H1 (cell line): ENCODE data around the gene CCDC15. TPM values are rescaled to one million over a fixed set of nuclear protein-coding genes. Genes with fewer than 3 reads are reported as not detected.

Source experiments
- CTCF ChIA-PET: fragments of 300-600 bp; sonication (Branson Sonifier 250); formaldehyde crosslinking; loops from one replicate; lab custom pipeline; 2021; ENCODE audit not compliant: partially characterized antibody; lab: Charles Lee
- POLR2A ChIA-PET: fragments of 300-600 bp; sonication (Branson Sonifier 250); formaldehyde crosslinking; loops from one replicate; lab custom pipeline; 2021; ENCODE audit warnings: inconsistent platforms; ENCODE audit not compliant: partially characterized antibody; lab: Charles Lee
- DNase-seq, 2 experiments: peaks; one replicate each; pipeline versions ENCODE4 v3.0.0 to v3.0.0-alpha.2; 2010 to 2022; ENCODE audit warnings: low spot score in 2 of 2, low read depth in 1 of 2, mixed read lengths in 1 of 2
- FAIRE-seq: peaks from 2 replicates; lab custom pipeline; 2011; peaks lifted over from hg19 to GRCh38; lab: Jason Lieb, UNC
- H2AFZ ChIP-seq: 2 replicates; pipeline ENCODE4 v1.8.1; 2012; ENCODE audit warnings: low read length, inconsistent platforms
- H2AK5ac ChIP-seq: 2 replicates; pipeline ENCODE4 v1.6.1; 2013; ENCODE audit warnings: low read depth, low read length
- H2BK120ac ChIP-seq: replicated peaks from 2 replicates; pipeline ENCODE3; 2013; ENCODE audit warnings: low read depth, low read length, inconsistent platforms
- H2BK12ac ChIP-seq: 2 replicates; pipeline ENCODE4 v1.6.1; 2013; ENCODE audit warnings: low read depth, low read length
- H2BK15ac ChIP-seq: 2 replicates; pipeline ENCODE4 v1.6.1; 2013; ENCODE audit warnings: low read length
- H2BK20ac ChIP-seq: 2 replicates; pipeline ENCODE4 v1.6.1; 2013; ENCODE audit warnings: low read length
- H2BK5ac ChIP-seq: 2 replicates; pipeline ENCODE4 v1.6.1; 2013; ENCODE audit warnings: low read depth, low read length
- H3K14ac ChIP-seq: 2 replicates; pipeline ENCODE4 v1.6.1; 2013; ENCODE audit warnings: inconsistent platforms; ENCODE audit not compliant: insufficient read length
- H3K18ac ChIP-seq: 2 replicates; pipeline ENCODE4 v1.6.1; 2013; ENCODE audit warnings: low read length; ENCODE audit errors: extremely low read depth
- H3K23ac ChIP-seq: 2 replicates; pipeline ENCODE4 v1.6.1; 2013; ENCODE audit warnings: inconsistent platforms; ENCODE audit not compliant: insufficient read length
- H3K23me2 ChIP-seq: 2 replicates; pipeline ENCODE4 v1.6.1; 2013; ENCODE audit warnings: low read depth, low read length
- H3K27ac ChIP-seq: 2 replicates; pipeline ENCODE4 v1.6.1; 2011; ENCODE audit warnings: low read depth, low read length, inconsistent platforms
- H3K27me3 ChIP-seq, 4 experiments: replicated peaks in 1 of 4; 1 replicate in 1 of 4; 2 replicates in 3 of 4; pipeline versions ENCODE4 v1.6.1 to v1.8.1; 2011 to 2013; ENCODE audit warnings: low read length in 3 of 4, mild to moderate bottlenecking in 3 of 4, inconsistent platforms in 2 of 4, mixed read lengths in 2 of 4, moderate library complexity in 1 of 4; ENCODE audit not compliant: control insufficient read depth in 3 of 4, insufficient read depth in 3 of 4; ENCODE audit errors: extremely low read depth in 1 of 4
- H3K36me3 ChIP-seq, 4 experiments: 2 replicates each; pipeline versions ENCODE4 v1.6.1 to v1.8.1; 2011 to 2013; ENCODE audit warnings: mild to moderate bottlenecking in 4 of 4, low read length in 3 of 4, moderate library complexity in 2 of 4, control low read depth in 1 of 4, inconsistent platforms in 1 of 4; ENCODE audit not compliant: insufficient read depth in 4 of 4, control insufficient read depth in 2 of 4
- H3K4ac ChIP-seq: replicated peaks from 2 replicates; pipeline ENCODE3; 2013; ENCODE audit warnings: low read length, low read depth, mixed read lengths, inconsistent platforms; ENCODE audit not compliant: insufficient read length
- H3K4me1 ChIP-seq, 4 experiments: replicated peaks in 1 of 4; 1 replicate in 1 of 4; 2 replicates in 3 of 4; pipeline versions ENCODE4 v1.6.1 to v1.8.1; 2011 to 2013; ENCODE audit warnings: low read length in 3 of 4, inconsistent platforms in 2 of 4, mixed read lengths in 1 of 4; ENCODE audit not compliant: insufficient read depth in 4 of 4, control insufficient read depth in 3 of 4
- H3K4me2 ChIP-seq, 2 experiments: 2 replicates each; pipeline versions ENCODE4 v1.6.1 to v1.8.1; 2011 to 2013; ENCODE audit warnings: low read depth in 2 of 2, low read length in 2 of 2, control low read depth in 1 of 2, inconsistent platforms in 1 of 2, mild to moderate bottlenecking in 1 of 2; ENCODE audit not compliant: insufficient read depth in 1 of 2
- H3K4me3 ChIP-seq, 4 experiments: fragments of 200-600, 300-600 bp in 1 of 4; sonication (generic), shearing (Covaris generic), sonication (Bioruptor Twin) in 1 of 4; 2 replicates each; pipeline versions ENCODE4 v1.5.1 to v1.8.1; 2011 to 2016; ENCODE audit warnings: low read length in 4 of 4, low read depth in 3 of 4, control low read depth in 2 of 4, inconsistent platforms in 2 of 4, mild to moderate bottlenecking in 2 of 4, mixed read lengths in 1 of 4, moderate library complexity in 1 of 4; ENCODE audit not compliant: insufficient read depth in 2 of 4; ENCODE audit errors: extremely low read depth in 1 of 4
- H3K56ac ChIP-seq: replicated peaks from 2 replicates; pipeline ENCODE3; 2013; ENCODE audit warnings: low read depth, mild to moderate bottlenecking, mixed read lengths, low read length, inconsistent platforms; ENCODE audit not compliant: insufficient read length
- H3K79me1 ChIP-seq: 2 replicates; pipeline ENCODE4 v1.6.1; 2013; ENCODE audit warnings: low read depth, low read length, control low read depth
- H3K79me2 ChIP-seq, 2 experiments: 2 replicates each; pipeline versions ENCODE4 v1.6.1 to v1.8.1; 2012 to 2013; ENCODE audit warnings: low read length in 2 of 2, mild to moderate bottlenecking in 2 of 2, inconsistent platforms in 1 of 2; ENCODE audit not compliant: insufficient read depth in 2 of 2, control insufficient read depth in 1 of 2
- H3K9ac ChIP-seq, 4 experiments: replicated peaks in 1 of 4; 1 replicate in 1 of 4; 2 replicates in 3 of 4; pipeline versions ENCODE4 v1.6.1 to v1.8.1; 2011 to 2013; ENCODE audit warnings: low read depth in 3 of 4, low read length in 3 of 4, control low read depth in 2 of 4, mild to moderate bottlenecking in 2 of 4, moderate library complexity in 2 of 4, inconsistent platforms in 1 of 4; ENCODE audit errors: extremely low read depth in 1 of 4
- H3K9me3 ChIP-seq, 2 experiments: 2 replicates each; pipeline versions ENCODE4 v1.6.1 to v1.8.1; 2012 to 2013; ENCODE audit warnings: mild to moderate bottlenecking in 2 of 2, moderate library complexity in 2 of 2, control low read depth in 1 of 2, inconsistent platforms in 1 of 2, low read depth in 1 of 2, low read length in 1 of 2, mixed read lengths in 1 of 2; ENCODE audit not compliant: insufficient read depth in 2 of 2
- H4K20me1 ChIP-seq, 2 experiments: replicated peaks in 1 of 2; 2 replicates each; pipeline versions ENCODE3 to v1.8.1; 2011 to 2013; ENCODE audit warnings: inconsistent platforms in 2 of 2, low read length in 2 of 2, mild to moderate bottlenecking in 1 of 2; ENCODE audit not compliant: insufficient read depth in 2 of 2, control insufficient read depth in 1 of 2
- H4K5ac ChIP-seq: 2 replicates; pipeline ENCODE4 v1.6.1; 2013; ENCODE audit warnings: low read length, low read depth, mixed read lengths, inconsistent platforms; ENCODE audit not compliant: insufficient read length
- H4K8ac ChIP-seq: 2 replicates; pipeline ENCODE4 v1.8.0; 2013; ENCODE audit warnings: mild to moderate bottlenecking, moderate library complexity, low read length, inconsistent platforms; ENCODE audit not compliant: insufficient read depth; ENCODE audit errors: extremely low read depth
- H4K91ac ChIP-seq: replicated peaks from 2 replicates; pipeline ENCODE3; 2013; ENCODE audit warnings: low read length, mixed read lengths, inconsistent platforms; ENCODE audit not compliant: insufficient read length
- BCL11A ChIP-seq, 2 experiments: IDR thresholded peaks; one replicate each; pipeline ENCODE4 v1.6.1; 2011; ENCODE audit warnings: low read depth in 2 of 2, low read length in 2 of 2, mild to moderate bottlenecking in 2 of 2
- CEBPB ChIP-seq: IDR thresholded peaks from 2 replicates; pipeline ENCODE4 v1.6.1; 2012; ENCODE audit warnings: low read depth, low read length
- CHD1 ChIP-seq: IDR thresholded peaks from 2 replicates; pipeline ENCODE4 v1.6.1; 2012; ENCODE audit warnings: low read depth, low read length, improper control_type of control experiment
- CHD2 ChIP-seq: IDR thresholded peaks from 2 replicates; pipeline ENCODE4 v1.6.1; 2012; ENCODE audit warnings: low read length, improper control_type of control experiment
- E2F6 ChIP-seq: IDR thresholded peaks from 2 replicates; pipeline ENCODE4 v1.6.1; 2012; ENCODE audit warnings: inconsistent platforms
- GABPA ChIP-seq: IDR thresholded peaks from 2 replicates; pipeline ENCODE4 v1.6.1; 2011; ENCODE audit warnings: mild to moderate bottlenecking, low read length, moderate library complexity, borderline replicate concordance; ENCODE audit not compliant: insufficient read depth
- GTF2F1 ChIP-seq: IDR thresholded peaks from 2 replicates; pipeline ENCODE4 v1.6.1; 2012; ENCODE audit warnings: low read depth, low read length, improper control_type of control experiment, borderline replicate concordance
- KDM1A ChIP-seq: fragments of 200-600, 300-600 bp; sonication (generic); IDR thresholded peaks from 2 replicates; pipeline ENCODE4 v1.7.1; 2016; ENCODE audit warnings: mild to moderate bottlenecking, low read length, borderline replicate concordance
- KDM5A ChIP-seq: fragments of 200-600 bp; IDR thresholded peaks from 2 replicates; pipeline ENCODE4 v1.7.1; 2012; ENCODE audit warnings: mild to moderate bottlenecking, low read length, inconsistent platforms, mixed read lengths
- PHF8 ChIP-seq: fragments of 200-600 bp; sonication (generic); conservative IDR thresholded peaks from 2 replicates; pipeline ENCODE4 v1.7.1; 2012; ENCODE audit warnings: low read depth, mild to moderate bottlenecking, inconsistent platforms, low read length, moderate library complexity
- RBBP5 ChIP-seq: IDR thresholded peaks from 2 replicates; pipeline ENCODE4 v1.7.1; 2012; ENCODE audit warnings: low read depth, mild to moderate bottlenecking, inconsistent platforms, low read length, moderate library complexity, borderline replicate concordance
- SAP30 ChIP-seq: fragments of 300-600 bp; sonication (generic); IDR thresholded peaks from 2 replicates; pipeline ENCODE4 v1.7.1; 2012; ENCODE audit warnings: low read length, moderate library complexity, mild to moderate bottlenecking, inconsistent platforms; ENCODE audit not compliant: insufficient read depth, insufficient replicate concordance
- SP2 ChIP-seq: IDR thresholded peaks from 2 replicates; pipeline ENCODE4 v1.6.1; 2012; ENCODE audit warnings: mild to moderate bottlenecking, low read length, inconsistent platforms
- whole genome bisulfite sequencing, 2 experiments: shearing (Covaris generic) in 1 of 2; methylation state at CpG; one replicate each; pipeline versions ENCODE4 v1.1.6 to v1.1.7; 2013 to 2015; ENCODE audit warnings: low lambda C conversion rate in 2 of 2, mixed read lengths in 2 of 2, inconsistent platforms in 1 of 2, low coverage in 1 of 2, missing lambda C conversion rate in 1 of 2; ENCODE audit not compliant: insufficient replicate concordance in 2 of 2, insufficient coverage in 1 of 2, insufficient read length in 1 of 2; ENCODE audit errors: extremely low coverage in 1 of 2, missing lambda C conversion rate in 1 of 2; 5-methylcytosine and 5-hydroxymethylcytosine counted together
- polyA plus RNA-seq, 7 experiments: library from polyadenylated mRNA; depleted of rRNA in 3 of 7; stranded (reverse) in 5 of 7; unstranded in 2 of 7; fragments of >200 nt in 5 of 7; fragments of 200-250 nt in 2 of 7; gene quantifications; 1 replicate in 5 of 7; 2 replicates in 1 of 7; 4 replicates in 1 of 7; pipeline versions ENCODE4 v1.2.1 to v1.2.3, GENCODE V29; 2011 to 2013; ENCODE audit warnings: missing spikeins in 2 of 7, mixed read lengths in 2 of 7
- total RNA-seq: library from RNA; stranded (reverse); fragmentation: NEBNext Ultra II Directional; extraction: Animal tissue kit (Norgen Biotek cat#: 25700); gene quantifications from 2 replicates; pipeline ENCODE4 v1.2.1, GENCODE V29; 2021

The CCDC15 gene
- total and polyA plus RNA-seq, 2 of the 8 experiments (the other 6 are each of a cell fraction or from before 2014, with no cell fraction given), result 1.5 to 3.1 TPM

DNA sequence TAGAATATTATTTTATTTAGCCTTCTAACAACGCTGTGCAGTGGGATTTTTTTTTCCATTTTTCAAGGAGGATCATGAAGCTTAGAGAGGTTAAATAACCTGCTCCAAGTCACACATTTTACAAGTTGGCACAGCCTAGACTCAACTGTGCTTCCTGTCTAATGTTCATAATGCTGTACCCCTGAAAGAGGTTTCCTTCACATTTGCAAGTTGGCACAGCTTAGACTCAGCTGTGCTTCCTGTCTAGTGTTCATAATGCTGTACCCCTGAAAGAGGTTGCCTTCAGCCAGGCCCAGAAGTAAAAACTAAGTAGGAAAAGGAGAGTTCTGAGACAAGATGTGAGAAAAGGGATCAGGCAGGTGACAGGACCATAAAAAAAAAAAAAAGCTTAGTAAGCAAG is 10.3 kb upstream of the CCDC15 start:
- Histone ChIP-seq H3K79me1 (no peaks in the 10 kb centered on the region), H4K5ac (no peak overlapping the region), H3K18ac (no peak overlapping the region), H3K56ac (no peak overlapping the region), H3K79me2 (no peaks in the 10 kb centered on the region), H4K91ac (no peak overlapping the region), H3K27ac (no peak overlapping the region), H3K4me2 (no peak overlapping the region), H2BK15ac (no peak overlapping the region), H2BK12ac (no peak overlapping the region)
- no peak for FAIRE-seq
- POLR2A ChIA-PET, result no interaction called here
- 94% methylated on average over 1 of the region's 1 CpG; no CpG with 5 or more reads in 1 of the 2 experiments for WGBS, 2 experiments
- TF ChIP-seq KDM5A (no peak), SP2 (no peak), SAP30 (no peak), KDM1A (no peak), GTF2F1 (no peak), BCL11A (IDR thresholded peaks at IDR 0.05; ENCODE audit: low read depth in 2 of 2, low read length in 2 of 2) (no peak), GABPA (no peak), RBBP5 (no peak), CEBPB (no peak), CHD1 (no peak), E2F6 (no peak), CHD2 (no peak), PHF8 (no peak)
- TF ChIP-seq, all 59 proteins: peak for 0
- DNase-seq, result no peak
- no peak overlapping the region for H2AK5ac ChIP-seq
- H3K23me2 ChIP-seq, result no peaks in the 10 kb centered on the region
- H3K14ac ChIP-seq, result no peak overlapping the region
- no peaks in the 10 kb centered on the region for H3K36me3 ChIP-seq
- no peak overlapping the region for H3K4ac ChIP-seq
- no peak overlapping the region for H2AFZ ChIP-seq
- no peak overlapping the region for H3K23ac ChIP-seq
- no peak overlapping the region for H2BK5ac ChIP-seq
- 0 out of 7 replicates have a peak, but pooled peaks cover 0 to 3% (median 0%) of the 10 kb centered on the region in 4 experiments for H3K27me3 ChIP-seq
- CTCF ChIA-PET, result interaction anchor here (0.6 to 1.2 kb wide), 2 partner anchors 155 to 293 kb away, joined by 3 read pairs; no protein-coding TSS in a partner anchor
- H3K9me3 ChIP-seq, result no peaks in the 10 kb centered on the region
- H2BK120ac ChIP-seq, result no peak overlapping the region
- no peak overlapping the region for H3K4me3 ChIP-seq
- no peak overlapping the region for H3K9ac ChIP-seq
- no peak overlapping the region for H2BK20ac ChIP-seq
- H4K8ac ChIP-seq, result no peak overlapping the region
- H3K4me1 ChIP-seq, result peaks cover 0 to 3% (median 0%) of the 10 kb centered on the region in 4 experiments; a peak in 1 of 7 replicates
- no peaks in the 10 kb centered on the region for H4K20me1 ChIP-seq
